Esophagus squamous epithelium (tissue), 4 donors: ENCODE results near the gene CACNA1I.

ENCODE experiments used
- POLR2A ChIP-seq, 4 donors: fragments of 450-650 bp; IDR thresholded peaks; one replicate each; pipeline ENCODE4 v1.6.1; 2017; ENCODE audit warnings: antibody characterized with exemption in 4 of 4, mild to moderate bottlenecking in 4 of 4, moderate library complexity in 3 of 4
- TF ChIP-seq, protein P1 (sequence below), 6 experiments: fragments of 450-650 bp in 4 of 6; fragments of 200-600 bp in 2 of 6; sonication (generic) in 2 of 6; IDR thresholded peaks; one replicate each; pipeline ENCODE4 v1.5.1; 2016 to 2019; ENCODE audit warnings: antibody characterized with exemption in 6 of 6, mild to moderate bottlenecking in 4 of 6, moderate library complexity in 4 of 6

- TF ChIP-seq, protein P1, sequence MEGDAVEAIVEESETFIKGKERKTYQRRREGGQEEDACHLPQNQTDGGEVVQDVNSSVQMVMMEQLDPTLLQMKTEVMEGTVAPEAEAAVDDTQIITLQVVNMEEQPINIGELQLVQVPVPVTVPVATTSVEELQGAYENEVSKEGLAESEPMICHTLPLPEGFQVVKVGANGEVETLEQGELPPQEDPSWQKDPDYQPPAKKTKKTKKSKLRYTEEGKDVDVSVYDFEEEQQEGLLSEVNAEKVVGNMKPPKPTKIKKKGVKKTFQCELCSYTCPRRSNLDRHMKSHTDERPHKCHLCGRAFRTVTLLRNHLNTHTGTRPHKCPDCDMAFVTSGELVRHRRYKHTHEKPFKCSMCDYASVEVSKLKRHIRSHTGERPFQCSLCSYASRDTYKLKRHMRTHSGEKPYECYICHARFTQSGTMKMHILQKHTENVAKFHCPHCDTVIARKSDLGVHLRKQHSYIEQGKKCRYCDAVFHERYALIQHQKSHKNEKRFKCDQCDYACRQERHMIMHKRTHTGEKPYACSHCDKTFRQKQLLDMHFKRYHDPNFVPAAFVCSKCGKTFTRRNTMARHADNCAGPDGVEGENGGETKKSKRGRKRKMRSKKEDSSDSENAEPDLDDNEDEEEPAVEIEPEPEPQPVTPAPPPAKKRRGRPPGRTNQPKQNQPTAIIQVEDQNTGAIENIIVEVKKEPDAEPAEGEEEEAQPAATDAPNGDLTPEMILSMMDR (IDR thresholded peaks at IDR 0.05), result no peak
- no peak for TF ChIP-seq POLR2A (IDR thresholded peaks at IDR 0.05)
Observed at GRCh38 chr22:39684702-39685281, 114.2 kb downstream of the CACNA1I start.
